SK-N-SH (cell line): ENCODE data around the gene FKRP. TPM values are rescaled to one million over a fixed set of nuclear protein-coding genes. Genes with fewer than 3 reads are reported as not detected.

Experiments
- CTCF ChIA-PET: fragments of 300-600, 350-600 bp; formaldehyde crosslinking; extraction: SDS; loops from one replicate; lab custom pipeline; 2021; lab: Yijun Ruan, JAX
- POLR2A ChIA-PET: fragments of 350-600 bp; sonication (Branson Sonifier 250); formaldehyde crosslinking; extraction: SDS; loops from one replicate; lab custom pipeline; 2020; ENCODE audit warnings: antibody characterized with exemption, inconsistent platforms; lab: Yijun Ruan, JAX
- DNase-seq: peaks from one replicate; pipeline ENCODE4 v3.0.0; 2012
- H2AFZ ChIP-seq: fragments of 200-600 bp; sonication (generic); 2 replicates; pipeline ENCODE4 v1.8.1; 2016; ENCODE audit warnings: antibody characterized with exemption, mild to moderate bottlenecking, low read depth
- H3F3A ChIP-seq: fragments of 200-600 bp; sonication (generic); replicated peaks from 2 replicates; pipeline ENCODE3; 2016; ENCODE audit warnings: antibody characterized with exemption, mild to moderate bottlenecking; ENCODE audit not compliant: insufficient read depth
- H3K27ac ChIP-seq, 2 experiments: fragments of 200-500 bp in 1 of 2; fragments of 200-600 bp in 1 of 2; sonication (Bioruptor generic) in 1 of 2; sonication (generic), shearing (Covaris generic) in 1 of 2; 2 replicates each; pipeline versions ENCODE4 v1.5.1 to v1.6.1; 2014 to 2016; ENCODE audit warnings: low read depth in 2 of 2, inconsistent platforms in 1 of 2, low read length in 1 of 2, mild to moderate bottlenecking in 1 of 2, mixed read lengths in 1 of 2
- H3K27me3 ChIP-seq: fragments of 200-600 bp; sonication (generic), shearing (Covaris generic); 2 replicates; pipeline ENCODE4 v1.6.1; 2016; ENCODE audit warnings: mixed run types; ENCODE audit not compliant: insufficient read depth
- H3K36me3 ChIP-seq, 2 experiments: fragments of 200-500 bp in 1 of 2; fragments of 200-600 bp in 1 of 2; sonication (Bioruptor generic) in 1 of 2; sonication (generic) in 1 of 2; replicated peaks in 1 of 2; 2 replicates each; pipeline versions ENCODE3 to v1.5.1; 2014 to 2016; ENCODE audit warnings: low read length in 1 of 2, mild to moderate bottlenecking in 1 of 2; ENCODE audit not compliant: insufficient read depth in 2 of 2, control insufficient read depth in 1 of 2
- H3K4me1 ChIP-seq, 2 experiments: fragments of 200-500 bp in 1 of 2; fragments of 200-600 bp in 1 of 2; sonication (Bioruptor generic) in 1 of 2; sonication (generic), shearing (Covaris generic) in 1 of 2; 2 replicates each; pipeline versions ENCODE4 v1.5.1 to v1.6.1; 2014 to 2016; ENCODE audit warnings: low read depth in 1 of 2, low read length in 1 of 2, mixed run types in 1 of 2; ENCODE audit not compliant: insufficient read depth in 2 of 2, control insufficient read depth in 1 of 2
- H3K4me2 ChIP-seq: fragments of 200-600 bp; sonication (generic), shearing (Covaris generic); 2 replicates; pipeline ENCODE4 v1.6.1; 2017; ENCODE audit warnings: mixed run types
- H3K4me3 ChIP-seq, 2 experiments: fragments of 200-500 bp in 1 of 2; fragments of 200-600 bp in 1 of 2; sonication (Bioruptor generic) in 1 of 2; sonication (generic), shearing (Covaris generic) in 1 of 2; 2 replicates each; pipeline versions ENCODE4 v1.5.1 to v1.8.1; 2014 to 2016; ENCODE audit warnings: low read depth in 2 of 2, inconsistent platforms in 1 of 2, low read length in 1 of 2, mild to moderate bottlenecking in 1 of 2, mixed read lengths in 1 of 2, moderate library complexity in 1 of 2
- H3K79me2 ChIP-seq: fragments of 200-600 bp; sonication (generic); 2 replicates; pipeline ENCODE4 v1.8.1; 2017; ENCODE audit warnings: mild to moderate bottlenecking; ENCODE audit not compliant: insufficient read depth
- H3K9ac ChIP-seq: fragments of 200-600 bp; sonication (generic); 2 replicates; pipeline ENCODE4 v1.6.1; 2017; ENCODE audit warnings: mixed run types
- H3K9me2 ChIP-seq: fragments of 200-600 bp; sonication (generic); 2 replicates; pipeline ENCODE4 v1.6.1; 2017; ENCODE audit warnings: mixed run types
- H3K9me3 ChIP-seq: fragments of 200-600 bp; sonication (generic); 2 replicates; pipeline ENCODE4 v1.6.1; 2017; ENCODE audit warnings: mixed run types, mild to moderate bottlenecking, moderate library complexity
- H4K20me1 ChIP-seq: fragments of 200-600 bp; sonication (generic); 2 replicates; pipeline ENCODE4 v1.6.1; 2017; ENCODE audit warnings: mild to moderate bottlenecking, mixed run types; ENCODE audit not compliant: insufficient read depth
- ELF1 ChIP-seq: IDR thresholded peaks from 2 replicates; pipeline ENCODE4 v1.4.0; 2012
- EP300 ChIP-seq, 2 experiments: IDR thresholded peaks; 2 replicates each; pipeline versions ENCODE4 v1.4.0 to v1.6.1; 2012; ENCODE audit warnings: borderline replicate concordance in 1 of 2, low read depth in 1 of 2, low read length in 1 of 2
- FOSL2 ChIP-seq: IDR thresholded peaks from 2 replicates; pipeline ENCODE4 v1.4.0; 2012; ENCODE audit warnings: low read depth, mild to moderate bottlenecking, moderate library complexity, borderline replicate concordance
- FOXJ3 ChIP-seq: sonication (generic); formaldehyde crosslinking; IDR thresholded peaks from 2 replicates; pipeline ENCODE4 v1.5.1; 2020; ENCODE audit warnings: mild to moderate bottlenecking, missing genetic modification reagents
- FOXM1 ChIP-seq: IDR thresholded peaks from 2 replicates; pipeline ENCODE4 v1.4.0; 2012; ENCODE audit warnings: low read depth, mild to moderate bottlenecking
- GATA2 ChIP-seq: sonication (generic); formaldehyde crosslinking; IDR thresholded peaks from 2 replicates; pipeline ENCODE4 v1.5.0; 2020; ENCODE audit warnings: mild to moderate bottlenecking, missing genetic modification reagents
- MEF2A ChIP-seq: IDR thresholded peaks from 2 replicates; pipeline ENCODE4 v1.4.0; 2012; ENCODE audit warnings: low read depth, borderline replicate concordance
- NRF1 ChIP-seq: IDR thresholded peaks from 2 replicates; pipeline ENCODE4 v1.6.1; 2012; ENCODE audit warnings: low read depth, mild to moderate bottlenecking, low read length
- POLR2AphosphoS5 ChIP-seq: IDR thresholded peaks from 2 replicates; pipeline ENCODE4 v1.6.1; 2012; ENCODE audit warnings: low read depth, low read length
- RCOR1 ChIP-seq: fragments of 150-350 bp; IDR thresholded peaks from 2 replicates; pipeline ENCODE4 v1.6.1; 2017; ENCODE audit warnings: antibody characterized with exemption, low read length
- RFX5 ChIP-seq: IDR thresholded peaks from 2 replicates; pipeline ENCODE4 v1.6.1; 2012; ENCODE audit warnings: mild to moderate bottlenecking, improper control_type of control experiment, low read length
- SIN3A ChIP-seq: IDR thresholded peaks from 2 replicates; pipeline ENCODE4 v1.6.1; 2012; ENCODE audit warnings: low read depth, mild to moderate bottlenecking, low read length, moderate library complexity, borderline replicate concordance
- SMC3 ChIP-seq: IDR thresholded peaks from 2 replicates; pipeline ENCODE4 v1.6.1; 2012; ENCODE audit warnings: low read depth, low read length, improper control_type of control experiment
- TAF1 ChIP-seq: IDR thresholded peaks from 2 replicates; pipeline ENCODE4 v1.6.1; 2012; ENCODE audit warnings: low read depth, mild to moderate bottlenecking, low read length, moderate library complexity, borderline replicate concordance
- TCF12 ChIP-seq: IDR thresholded peaks from 2 replicates; pipeline ENCODE4 v1.4.0; 2012
- TEAD4 ChIP-seq: IDR thresholded peaks from 2 replicates; pipeline ENCODE4 v1.4.0; 2012; ENCODE audit warnings: mild to moderate bottlenecking, borderline replicate concordance; ENCODE audit not compliant: insufficient read depth
- YY1 ChIP-seq: IDR thresholded peaks from 2 replicates; pipeline ENCODE4 v1.4.0; 2012; ENCODE audit warnings: low read depth, mild to moderate bottlenecking
- WGBS: methylation state at CpG from one replicate; pipeline ENCODE4 v1.1.6; 2017; ENCODE audit warnings: low lambda C conversion rate; 5-methylcytosine and 5-hydroxymethylcytosine counted together
- polyA plus RNA-seq, 3 experiments: library from polyadenylated mRNA; depleted of rRNA; stranded (reverse); fragments of >200 nt; gene quantifications; 2 replicates each; pipeline ENCODE4 v1.2.3, GENCODE V29; 2012
- TF ChIP-seq, protein P1 (sequence below): fragments of 150-350 bp; IDR thresholded peaks from 2 replicates; pipeline ENCODE4 v1.6.1; 2017; ENCODE audit warnings: antibody characterized with exemption, low read length, low read depth, borderline replicate concordance
- TF ChIP-seq, protein P2 (sequence below): IDR thresholded peaks from 2 replicates; pipeline ENCODE4 v1.4.0; 2012; ENCODE audit warnings: low read depth
- TF ChIP-seq, protein P3 (sequence below): fragments of 200-600 bp; sonication (generic); IDR thresholded peaks from 2 replicates; pipeline ENCODE4 v1.6.1; 2017; ENCODE audit warnings: antibody characterized with exemption, mild to moderate bottlenecking, moderate library complexity

FKRP gene
- polyA plus RNA-seq, 1 of the 3 experiments (the other 2 are of a cell fraction): 37.3 TPM

DNA sequence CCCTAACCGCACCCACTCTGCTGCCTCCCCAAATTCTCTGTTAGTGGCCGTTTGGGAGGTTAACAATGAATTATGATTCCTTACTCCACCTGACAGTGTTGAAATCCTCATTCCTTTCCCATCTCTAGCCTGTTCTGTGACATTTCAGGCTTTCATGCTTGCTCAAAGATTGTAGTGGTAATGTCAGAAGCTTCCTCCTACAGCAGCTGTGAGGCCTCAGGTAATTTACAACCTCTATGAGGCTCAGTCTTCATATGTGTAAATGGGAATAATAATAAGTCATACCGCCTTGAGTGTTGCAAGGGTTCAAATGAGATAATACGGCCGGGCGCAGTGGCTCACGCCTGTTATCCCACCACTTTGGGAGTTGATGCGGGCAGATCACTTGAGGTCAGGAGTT lies 43.5 kb downstream of the FKRP start:
- Histone ChIP-seq H3K4me3 (no peak overlapping the region), H3K27ac (no peak overlapping the region), H3K9me3 (no peaks in the 10 kb centered on the region), H3K27me3 (no peaks in the 10 kb centered on the region), H3F3A (peaks cover 35% of the 10 kb centered on the region), H3K4me2 (no peak overlapping the region), H3K9ac (no peak overlapping the region), H3K36me3 (no peaks in the 10 kb centered on the region), H2AFZ (no peak overlapping the region), H3K79me2 (peaks cover 40% of the 10 kb centered on the region), H3K9me2 (no peaks in the 10 kb centered on the region), H4K20me1 (peaks cover 5% of the 10 kb centered on the region; the same call in 1 of the 2 replicates), H3K4me1 (peaks cover 9 to 27% of the 10 kb centered on the region in 2 experiments; a peak in 3 of 4 replicates)
- 89% methylated on average over 8 of the region's 8 CpGs for whole genome bisulfite sequencing
- ChIA-PET CTCF (interaction anchor here (0.7 to 2.2 kb wide), 2 partner anchors 51 kb away, joined by 3 to 16 read pairs; no protein-coding TSS in a partner anchor), POLR2A (interaction anchor here (0.6 kb wide), 1 partner anchor 106 kb away, joined by 3 read pairs; no protein-coding TSS in a partner anchor)
- TF ChIP-seq GATA2 (CRISPR knock-in tag) (no peak), EP300 (IDR thresholded peaks at IDR 0.05; ENCODE audit: borderline replicate concordance in 1 of 2, low read depth in 1 of 2, low read length in 1 of 2) (no peak), YY1 (no peak), SMC3 (no peak), POLR2AphosphoS5 (no peak), TAF1 (no peak), FOSL2 (no peak), RCOR1 (no peak), TCF12 (no peak), TEAD4 (no peak), RFX5 (no peak), ELF1 (no peak), MEF2A (no peak), SIN3A (no peak), NRF1 (no peak), FOXJ3 (no peak), FOXM1 (no peak)
- TF ChIP-seq, protein P1, sequence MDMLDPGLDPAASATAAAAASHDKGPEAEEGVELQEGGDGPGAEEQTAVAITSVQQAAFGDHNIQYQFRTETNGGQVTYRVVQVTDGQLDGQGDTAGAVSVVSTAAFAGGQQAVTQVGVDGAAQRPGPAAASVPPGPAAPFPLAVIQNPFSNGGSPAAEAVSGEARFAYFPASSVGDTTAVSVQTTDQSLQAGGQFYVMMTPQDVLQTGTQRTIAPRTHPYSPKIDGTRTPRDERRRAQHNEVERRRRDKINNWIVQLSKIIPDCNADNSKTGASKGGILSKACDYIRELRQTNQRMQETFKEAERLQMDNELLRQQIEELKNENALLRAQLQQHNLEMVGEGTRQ: no peak
- TF ChIP-seq, protein P2, sequence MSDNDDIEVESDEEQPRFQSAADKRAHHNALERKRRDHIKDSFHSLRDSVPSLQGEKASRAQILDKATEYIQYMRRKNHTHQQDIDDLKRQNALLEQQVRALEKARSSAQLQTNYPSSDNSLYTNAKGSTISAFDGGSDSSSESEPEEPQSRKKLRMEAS: no peak
- TF ChIP-seq, protein P3, sequence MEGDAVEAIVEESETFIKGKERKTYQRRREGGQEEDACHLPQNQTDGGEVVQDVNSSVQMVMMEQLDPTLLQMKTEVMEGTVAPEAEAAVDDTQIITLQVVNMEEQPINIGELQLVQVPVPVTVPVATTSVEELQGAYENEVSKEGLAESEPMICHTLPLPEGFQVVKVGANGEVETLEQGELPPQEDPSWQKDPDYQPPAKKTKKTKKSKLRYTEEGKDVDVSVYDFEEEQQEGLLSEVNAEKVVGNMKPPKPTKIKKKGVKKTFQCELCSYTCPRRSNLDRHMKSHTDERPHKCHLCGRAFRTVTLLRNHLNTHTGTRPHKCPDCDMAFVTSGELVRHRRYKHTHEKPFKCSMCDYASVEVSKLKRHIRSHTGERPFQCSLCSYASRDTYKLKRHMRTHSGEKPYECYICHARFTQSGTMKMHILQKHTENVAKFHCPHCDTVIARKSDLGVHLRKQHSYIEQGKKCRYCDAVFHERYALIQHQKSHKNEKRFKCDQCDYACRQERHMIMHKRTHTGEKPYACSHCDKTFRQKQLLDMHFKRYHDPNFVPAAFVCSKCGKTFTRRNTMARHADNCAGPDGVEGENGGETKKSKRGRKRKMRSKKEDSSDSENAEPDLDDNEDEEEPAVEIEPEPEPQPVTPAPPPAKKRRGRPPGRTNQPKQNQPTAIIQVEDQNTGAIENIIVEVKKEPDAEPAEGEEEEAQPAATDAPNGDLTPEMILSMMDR: no peak
- no peak for DNase-seq
